Nephron progenitor cell (in vitro differentiated cells): Measurements from ENCODE around the gene MEIS2.
A peak's percentile ranks its signal among the peaks of the same experiment; 100 is the strongest.

ENCODE experiments used
- DNase-seq: peaks from one replicate; pipeline ENCODE4 v3.0.0; 2021
- H3K27ac Mint-ChIP-seq: 2 replicates; pipeline ENCODE4 v1.8.0; 2021; ENCODE audit warnings: mild to moderate bottlenecking, moderate library complexity, mixed read lengths
- H3K27me3 Mint-ChIP-seq: 2 replicates; pipeline ENCODE4 v1.8.0; 2021; ENCODE audit warnings: mild to moderate bottlenecking, low read depth, mixed read lengths; ENCODE audit not compliant: poor library complexity
- H3K36me3 Mint-ChIP-seq: 2 replicates; pipeline ENCODE4 v1.8.0; 2021; ENCODE audit warnings: low read depth, mixed read lengths
- H3K4me1 Mint-ChIP-seq: 2 replicates; pipeline ENCODE4 v1.8.0; 2021; ENCODE audit warnings: mixed read lengths
- H3K4me3 Mint-ChIP-seq: 2 replicates; pipeline ENCODE4 v1.8.0; 2021; ENCODE audit warnings: mild to moderate bottlenecking, moderate library complexity, mixed read lengths
- H3K9me3 Mint-ChIP-seq: 2 replicates; pipeline ENCODE4 v1.8.0; 2021; ENCODE audit warnings: mild to moderate bottlenecking, moderate library complexity, mixed read lengths
- TF ChIP-seq, protein P1 (sequence below): fragments of 200-600 bp; sonication (generic); IDR thresholded peaks from 2 replicates; pipeline ENCODE4 v1.5.0; 2021; ENCODE audit warnings: antibody characterized with exemption

Gene MEIS2

GRCh38 chr15:37040072-37040742 is 60.1 kb downstream of the MEIS2 start:
- peaks cover 72% of the 10 kb centered on the region for H3K4me1 Mint-ChIP-seq
- H3K27me3 Mint-ChIP-seq, result no peaks in the 10 kb centered on the region
- H3K9me3 Mint-ChIP-seq, result no peaks in the 10 kb centered on the region
- peak overlapping the region; percentile 28 for H3K4me3 Mint-ChIP-seq
- TF ChIP-seq, protein P1, sequence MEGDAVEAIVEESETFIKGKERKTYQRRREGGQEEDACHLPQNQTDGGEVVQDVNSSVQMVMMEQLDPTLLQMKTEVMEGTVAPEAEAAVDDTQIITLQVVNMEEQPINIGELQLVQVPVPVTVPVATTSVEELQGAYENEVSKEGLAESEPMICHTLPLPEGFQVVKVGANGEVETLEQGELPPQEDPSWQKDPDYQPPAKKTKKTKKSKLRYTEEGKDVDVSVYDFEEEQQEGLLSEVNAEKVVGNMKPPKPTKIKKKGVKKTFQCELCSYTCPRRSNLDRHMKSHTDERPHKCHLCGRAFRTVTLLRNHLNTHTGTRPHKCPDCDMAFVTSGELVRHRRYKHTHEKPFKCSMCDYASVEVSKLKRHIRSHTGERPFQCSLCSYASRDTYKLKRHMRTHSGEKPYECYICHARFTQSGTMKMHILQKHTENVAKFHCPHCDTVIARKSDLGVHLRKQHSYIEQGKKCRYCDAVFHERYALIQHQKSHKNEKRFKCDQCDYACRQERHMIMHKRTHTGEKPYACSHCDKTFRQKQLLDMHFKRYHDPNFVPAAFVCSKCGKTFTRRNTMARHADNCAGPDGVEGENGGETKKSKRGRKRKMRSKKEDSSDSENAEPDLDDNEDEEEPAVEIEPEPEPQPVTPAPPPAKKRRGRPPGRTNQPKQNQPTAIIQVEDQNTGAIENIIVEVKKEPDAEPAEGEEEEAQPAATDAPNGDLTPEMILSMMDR, result no peak
- peaks cover 70% of the 10 kb centered on the region for H3K36me3 Mint-ChIP-seq
- H3K27ac Mint-ChIP-seq, result peak overlapping the region; percentile 94
- no peak for DNase-seq

- H3K27ac Mint-ChIP-seq, result peak overlapping the region; percentile 97
- H3K4me3 Mint-ChIP-seq, result peak overlapping the region; percentile 55
- H3K27me3 Mint-ChIP-seq, result no peaks in the 10 kb centered on the region
- H3K36me3 Mint-ChIP-seq, result peaks cover 70% of the 10 kb centered on the region
- TF ChIP-seq, protein P1, result no peak
- no peak for DNase-seq
- H3K4me1 Mint-ChIP-seq, result peaks cover 79% of the 10 kb centered on the region
- no peaks in the 10 kb centered on the region for H3K9me3 Mint-ChIP-seq
These were observed 61.6 kb downstream of the MEIS2 start for GRCh38 chr15:37038716-37039106.

DNA sequence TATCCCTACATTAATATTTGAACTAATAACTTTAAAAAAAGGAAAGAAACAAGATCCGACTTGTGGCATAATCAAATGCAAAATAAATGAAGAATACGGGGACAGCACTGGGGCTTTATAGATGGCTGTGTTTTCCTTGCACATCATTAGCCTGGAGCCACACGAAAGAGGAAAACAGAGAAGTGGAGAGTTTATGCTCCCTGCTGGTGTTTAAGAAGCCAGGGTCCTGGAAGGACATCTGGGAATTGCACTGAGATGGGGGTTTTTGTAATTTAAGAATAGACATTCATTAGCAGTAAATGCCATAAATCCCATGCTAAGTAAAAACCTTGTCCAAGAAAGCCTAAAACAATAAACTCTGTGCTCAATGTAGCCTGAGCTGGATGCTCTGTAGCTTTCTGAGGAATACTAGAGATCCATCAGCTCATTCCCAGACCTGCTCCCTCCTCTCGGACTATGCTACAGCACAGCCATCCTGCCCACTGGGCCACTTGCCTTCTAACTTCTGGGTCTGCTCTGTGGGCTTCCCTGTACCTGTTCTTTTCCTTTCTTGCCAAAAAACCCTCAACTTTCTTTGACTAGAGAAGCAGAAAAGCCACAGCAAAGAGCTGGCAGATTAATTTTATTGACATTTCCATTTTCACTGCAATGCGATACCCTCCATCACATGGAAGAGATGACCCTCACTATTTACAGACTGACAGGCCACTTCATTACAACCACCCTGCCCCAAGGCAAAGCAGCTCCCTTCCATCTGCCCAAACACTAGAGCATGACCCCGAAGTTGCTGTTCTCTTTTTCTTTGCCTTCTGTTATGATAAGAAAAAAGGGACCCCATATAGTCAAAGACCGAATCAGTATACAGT is 62.3 kb downstream of the MEIS2 start:
- H3K27ac Mint-ChIP-seq, result peak overlapping the region; percentile 97
- H3K4me1 Mint-ChIP-seq, result peaks cover 85% of the 10 kb centered on the region
- H3K9me3 Mint-ChIP-seq, result no peaks in the 10 kb centered on the region
- peak overlapping the region; percentile 56 for H3K4me3 Mint-ChIP-seq
- no peak for DNase-seq
- TF ChIP-seq, protein P1, result no peak
- H3K36me3 Mint-ChIP-seq, result peaks cover 70% of the 10 kb centered on the region
- no peaks in the 10 kb centered on the region for H3K27me3 Mint-ChIP-seq

GRCh38 chr15:37037071-37037655 is 63.2 kb downstream of the MEIS2 start:
- H3K27ac Mint-ChIP-seq, result peak overlapping the region; percentile 97
- no peaks in the 10 kb centered on the region for H3K9me3 Mint-ChIP-seq
- peaks cover 70% of the 10 kb centered on the region for H3K36me3 Mint-ChIP-seq
- TF ChIP-seq, protein P1, result no peak
- H3K4me1 Mint-ChIP-seq, result peaks cover 94% of the 10 kb centered on the region
- DNase-seq, result no peak
- peak overlapping the region; percentile 56 for H3K4me3 Mint-ChIP-seq
- no peaks in the 10 kb centered on the region for H3K27me3 Mint-ChIP-seq

GRCh38 chr15:37034835-37035748 is 65.3 kb downstream of the MEIS2 start:
- Mint-ChIP-seq H3K27me3 (no peaks in the 10 kb centered on the region), H3K9me3 (no peaks in the 10 kb centered on the region), H3K27ac (peak overlapping the region; percentile 75), H3K4me1 (peaks cover 83% of the 10 kb centered on the region), H3K36me3 (peaks cover 72% of the 10 kb centered on the region), H3K4me3 (peak overlapping the region; percentile 63)
- DNase-seq, result no peak
- TF ChIP-seq, protein P1, result no peak
